ENCODE results near the gene PTPRM. TPM values are rescaled to one million over a fixed set of nuclear protein-coding genes. Genes with fewer than 3 reads are reported as not detected.

The PTPRM gene
- total and polyA plus RNA-seq, 2 experiments from 2014 or later: 1.6 to 5.3 TPM

- Histone ChIP-seq H3K4me3 (no peak overlapping the region), H3K9me2 (ENCODE audit: insufficient read depth) (no peaks in the 10 kb centered on the region), H3K4me1 (ENCODE audit: insufficient read depth) (no peaks in the 10 kb centered on the region), H3K36me3 (ENCODE audit: insufficient read depth) (no peaks in the 10 kb centered on the region), H2AFZ (no peak overlapping the region), H3K27ac (ENCODE audit: low read depth) (no peak overlapping the region), H3K79me2 (replicated peaks; ENCODE audit: insufficient read depth) (no peaks in the 10 kb centered on the region), H3K27me3 (ENCODE audit: insufficient read depth) (no peaks in the 10 kb centered on the region), H3K4me2 (no peak overlapping the region), H3F3A (replicated peaks; ENCODE audit: low read depth) (no peaks in the 10 kb centered on the region), H4K20me1 (replicated peaks; ENCODE audit: insufficient read depth) (no peaks in the 10 kb centered on the region)
- no peaks in the 10 kb centered on the region for H3K9me3 Mint-ChIP-seq
- H3K36me3 Mint-ChIP-seq (ENCODE audit: low read depth): no peaks in the 10 kb centered on the region
- no peaks in the 10 kb centered on the region for H3K27me3 Mint-ChIP-seq (ENCODE audit: insufficient read depth, low read depth, poor library complexity)
- TF ChIP-seq ZNF114 (CRISPR knock-in tag; IDR thresholded peaks at IDR 0.05): no peak
- 0 out of 4 replicates have a peak, but pooled peaks of 1 of the 2 experiments have one; percentile 4 for TF ChIP-seq CTCF (conservative IDR thresholded peaks at IDR 0.05; ENCODE audit: low read depth in 2 of 2)
- no peak for TF ChIP-seq EZH2 (IDR thresholded peaks at IDR 0.05; ENCODE audit: low read depth, unreplicated experiment)
- ATAC-seq (no peak), DNase-seq (ENCODE audit: low spot score) (no peak)
- no peak overlapping the region for H3K27ac Mint-ChIP-seq
- H3K4me1 Mint-ChIP-seq: peaks cover 7% of the 10 kb centered on the region; the same call in 2 of the 3 replicates
- no peak overlapping the region for H3K4me3 Mint-ChIP-seq
Measured at GRCh38 chr18:7877609-7878008, 310.5 kb downstream of the PTPRM start.

GRCh38 chr18:7878265-7879211, 311.4 kb downstream of the PTPRM start:
- no peaks in the 10 kb centered on the region for H3F3A ChIP-seq (replicated peaks; ENCODE audit: low read depth)
- no peaks in the 10 kb centered on the region for H3K9me2 ChIP-seq (ENCODE audit: insufficient read depth)
- H3K36me3 ChIP-seq (ENCODE audit: insufficient read depth): no peaks in the 10 kb centered on the region
- peaks cover 7% of the 10 kb centered on the region; the same call in 2 of the 3 replicates for H3K4me1 Mint-ChIP-seq
- no peak overlapping the region for H3K4me3 Mint-ChIP-seq
- H3K27me3 ChIP-seq (ENCODE audit: insufficient read depth): no peaks in the 10 kb centered on the region
- H3K9me3 Mint-ChIP-seq: no peaks in the 10 kb centered on the region
- no peak overlapping the region for H2AFZ ChIP-seq
- no peak overlapping the region for H3K4me3 ChIP-seq
- H4K20me1 ChIP-seq (replicated peaks; ENCODE audit: insufficient read depth): no peaks in the 10 kb centered on the region
- H3K4me1 ChIP-seq (ENCODE audit: insufficient read depth): no peaks in the 10 kb centered on the region
- no peak overlapping the region for H3K27ac Mint-ChIP-seq
- H3K27ac ChIP-seq (ENCODE audit: low read depth): no peak overlapping the region
- ATAC-seq (no peak; the same call in 2 of the 3 replicates), DNase-seq (ENCODE audit: low spot score) (peak; percentile 16)
- no peaks in the 10 kb centered on the region for H3K27me3 Mint-ChIP-seq (ENCODE audit: insufficient read depth, low read depth, poor library complexity)
- H3K4me2 ChIP-seq: no peak overlapping the region
- H3K79me2 ChIP-seq (replicated peaks; ENCODE audit: insufficient read depth): no peaks in the 10 kb centered on the region
- no peaks in the 10 kb centered on the region for H3K36me3 Mint-ChIP-seq (ENCODE audit: low read depth)
- TF ChIP-seq ZNF331 (CRISPR knock-in tag; IDR thresholded peaks at IDR 0.05; ENCODE audit: low read depth): no peak
- TF ChIP-seq EZH2 (IDR thresholded peaks at IDR 0.05; ENCODE audit: low read depth, unreplicated experiment): no peak
- no peak for TF ChIP-seq JUNB (IDR thresholded peaks at IDR 0.05; ENCODE audit: unreplicated experiment)
- TF ChIP-seq NANOG (IDR thresholded peaks at IDR 0.05; ENCODE audit: borderline replicate concordance): no peak
- TF ChIP-seq EZH2phosphoT487 (IDR thresholded peaks at IDR 0.05; ENCODE audit: unreplicated experiment): no peak
- TF ChIP-seq STAT1 (IDR thresholded peaks at IDR 0.05; ENCODE audit: unreplicated experiment): no peak
- TF ChIP-seq ZNF462 (CRISPR knock-in tag; IDR thresholded peaks at IDR 0.05): no peak
- no peak for TF ChIP-seq CREB1 (CRISPR knock-in tag; IDR thresholded peaks at IDR 0.05; ENCODE audit: low read depth)
